Tibial artery (tissue), 4 donors: ENCODE measurements around the gene TP63.
"Not testable (repeated sequence)": the region's sequence is repeated elsewhere in the genome, so short reads cannot be mapped to it uniquely, and the experiment has no call there.

Experiments
- DNase-seq, 2 donors: peaks; one replicate each; pipeline ENCODE4 v3.0.0-alpha.2; 2019
- H3K27ac ChIP-seq, 2 donors: fragments of 200-600 bp; sonication (generic) in 1 of 2; 1 replicate in 1 of 2; 2 replicates in 1 of 2; pipeline ENCODE4 v1.5.1; 2018 to 2019; ENCODE audit warnings: mild to moderate bottlenecking in 1 of 2
- H3K27me3 ChIP-seq, 2 donors: fragments of 200-600 bp; sonication (generic) in 1 of 2; one replicate each; pipeline versions ENCODE4 v1.5.1 to v1.6.0; 2016 to 2019
- H3K36me3 ChIP-seq, 3 donors: fragments of 200-600 bp; sonication (generic) in 2 of 3; one replicate each; pipeline ENCODE4 v1.5.1; 2016 to 2019; ENCODE audit warnings: mild to moderate bottlenecking in 2 of 3
- H3K4me1 ChIP-seq, 4 donors: fragments of 200-600 bp; sonication (generic) in 2 of 4; 1 replicate in 3 of 4; 2 replicates in 1 of 4; pipeline ENCODE4 v1.5.1; 2016 to 2019
- H3K4me3 ChIP-seq, 2 donors: fragments of 200-600 bp; sonication (generic) in 1 of 2; 1 replicate in 1 of 2; 2 replicates in 1 of 2; pipeline ENCODE4 v1.5.1; 2018 to 2019; ENCODE audit warnings: mild to moderate bottlenecking in 2 of 2
- H3K9me3 ChIP-seq, 3 donors: fragments of 200-600 bp; sonication (generic) in 1 of 3; one replicate each; pipeline ENCODE4 v1.5.1; 2016 to 2019
- CTCF ChIP-seq, 2 experiments: fragments of 200-600 bp in 1 of 2; fragments of 450-650 bp in 1 of 2; IDR thresholded peaks; one replicate each; pipeline ENCODE4 v1.5.1; 2017 to 2019; ENCODE audit warnings: antibody characterized with exemption in 2 of 2, mild to moderate bottlenecking in 1 of 2, moderate library complexity in 1 of 2
- intact Hi-C: fragments of 100-400 bp; cut with DNase I; formaldehyde crosslinking; loops from one replicate; pipeline ENCODE4 v1.15.0; 2023; ENCODE audit warnings: low total_unique reads

Gene TP63

GRCh38 chr3:189652042-189652441 lies 20.9 kb downstream of the TP63 start:
- intact Hi-C loops: no loop called here
- H3K4me3 ChIP-seq: no peak overlapping the region
- peaks cover 0 to 7% (median 0%) of the 10 kb centered on the region in 3 donors for H3K9me3 ChIP-seq
- no peak for DNase-seq
- H3K27me3 ChIP-seq: no peaks in the 10 kb centered on the region
- H3K27ac ChIP-seq: no peak overlapping the region
- TF ChIP-seq CTCF (IDR thresholded peaks at IDR 0.05): peak in 1 of 2 experiments; percentile 4
- no peaks in the 10 kb centered on the region for H3K4me1 ChIP-seq
- H3K36me3 ChIP-seq: no peaks in the 10 kb centered on the region

- intact Hi-C loops: no loop called here
- no peak overlapping the region for H3K4me3 ChIP-seq
- H3K36me3 ChIP-seq: no peaks in the 10 kb centered on the region
- DNase-seq: no peak
- no peak overlapping the region for H3K27ac ChIP-seq
- TF ChIP-seq CTCF (IDR thresholded peaks at IDR 0.05): no peak
- peaks cover 0 to 7% (median 0%) of the 10 kb centered on the region in 3 donors for H3K9me3 ChIP-seq
- no peaks in the 10 kb centered on the region for H3K27me3 ChIP-seq
- no peaks in the 10 kb centered on the region for H3K4me1 ChIP-seq
Observed at GRCh38 chr3:189655617-189656016, 24.4 kb downstream of the TP63 start.

- intact Hi-C loops: no loop called here
- Histone ChIP-seq H3K27ac (no peak overlapping the region), H3K27me3 (no peaks in the 10 kb centered on the region), H3K9me3 (peaks cover 0 to 7% (median 0%) of the 10 kb centered on the region in 3 donors), H3K4me1 (peaks cover 0 to 7% (median 0%) of the 10 kb centered on the region in 4 donors), H3K4me3 (no peak overlapping the region), H3K36me3 (no peaks in the 10 kb centered on the region)
- DNase-seq: no peak
- TF ChIP-seq CTCF (IDR thresholded peaks at IDR 0.05): no peak
Observed at GRCh38 chr3:189659571-189659970, 28.4 kb downstream of the TP63 start.

GRCh38 chr3:189664311-189664710 lies 33.1 kb downstream of the TP63 start:
- H3K9me3 ChIP-seq: no peaks in the 10 kb centered on the region

GRCh38 chr3:189672346-189672745 lies 41.2 kb downstream of the TP63 start:
- DNase-seq, intact Hi-C loops, H3K4me3 ChIP-seq, H3K9me3 ChIP-seq, H3K4me1 ChIP-seq, H3K27me3 ChIP-seq, H3K27ac ChIP-seq, H3K36me3 ChIP-seq: not testable (repeated sequence)

More at GRCh38 chr3:189664311-189664710, 33.1 kb downstream of the TP63 start:
- TF ChIP-seq CTCF (IDR thresholded peaks at IDR 0.05): no peak
- intact Hi-C loops: no loop called here
- Histone ChIP-seq H3K36me3 (no peaks in the 10 kb centered on the region), H3K27me3 (no peaks in the 10 kb centered on the region), H3K4me3 (no peak overlapping the region), H3K4me1 (peaks cover 0 to 14% (median 0%) of the 10 kb centered on the region in 4 donors), H3K27ac (no peak overlapping the region)
- DNase-seq: peak in 1 of 2 donors; percentile 27

GRCh38 chr3:189673535-189673934 lies 42.3 kb downstream of the TP63 start:
- intact Hi-C loops: no loop called here
- no peak for TF ChIP-seq CTCF (IDR thresholded peaks at IDR 0.05)
- H3K9me3 ChIP-seq: no peaks in the 10 kb centered on the region
- H3K27ac ChIP-seq: no peak overlapping the region
- no peaks in the 10 kb centered on the region for H3K4me1 ChIP-seq
- no peaks in the 10 kb centered on the region for H3K36me3 ChIP-seq
- no peak overlapping the region for H3K4me3 ChIP-seq
- DNase-seq: no peak
- H3K27me3 ChIP-seq: no peaks in the 10 kb centered on the region
